Endothelial cell of umbilical vein (primary cell): ENCODE results near the gene PLPPR5. TPM values are rescaled to one million over a fixed set of nuclear protein-coding genes. Genes with fewer than 3 reads are reported as not detected.

ENCODE experiments used
- BruUV-seq: library from RNA; stranded (reverse); fragments of 400-500 nt; replicated peaks from 2 replicates; lab custom pipeline; 2021; lab: Mats Ljungman, UMichigan
- CTCF ChIA-PET: fragments of 300-600, 350-600 bp; sonication (Branson Sonifier 250); formaldehyde crosslinking; loops from one replicate; lab custom pipeline; 2021; ENCODE audit warnings: antibody characterized with exemption, inconsistent platforms; lab: Charles Lee
- POLR2A ChIA-PET: fragments of 300-600, 350-600 bp; sonication (Branson Sonifier 250); formaldehyde crosslinking; loops from one replicate; lab custom pipeline; 2021; ENCODE audit warnings: antibody characterized with exemption, inconsistent platforms; lab: Charles Lee
- DNase-seq: peaks from one replicate; pipeline ENCODE4 v3.0.0-alpha.2; 2011; ENCODE audit warnings: low read depth, low spot score
- FAIRE-seq: peaks from 2 replicates; lab custom pipeline; 2011; peaks lifted over from hg19 to GRCh38; lab: Jason Lieb, UNC
- H2AFZ ChIP-seq: 2 replicates; pipeline ENCODE4 v1.6.0; 2012; ENCODE audit warnings: low read depth, low read length, control low read depth, inconsistent platforms
- H3K27ac ChIP-seq: 2 replicates; pipeline ENCODE4 v1.5.1; 2011; ENCODE audit warnings: low read depth, mild to moderate bottlenecking, control low read depth, low read length, moderate library complexity; ENCODE audit not compliant: insufficient read depth
- H3K27me3 ChIP-seq, 2 experiments: 2 replicates each; pipeline versions ENCODE4 v1.6.0 to v1.6.1; 2011; ENCODE audit warnings: low read length in 2 of 2, mixed read lengths in 1 of 2; ENCODE audit not compliant: control insufficient read depth in 2 of 2, insufficient read depth in 2 of 2
- H3K36me3 ChIP-seq, 2 experiments: 2 replicates in 1 of 2; 3 replicates in 1 of 2; pipeline ENCODE4 v1.5.1; 2011; ENCODE audit warnings: low read length in 2 of 2, mild to moderate bottlenecking in 1 of 2, moderate library complexity in 1 of 2; ENCODE audit not compliant: control insufficient read depth in 2 of 2, insufficient read depth in 2 of 2; ENCODE audit errors: extremely low read depth in 1 of 2
- H3K4me1 ChIP-seq: 3 replicates; pipeline ENCODE4 v1.5.1; 2011; ENCODE audit warnings: mild to moderate bottlenecking, low read length; ENCODE audit not compliant: control insufficient read depth, insufficient read depth; ENCODE audit errors: extremely low read depth
- H3K4me2 ChIP-seq: 2 replicates; pipeline ENCODE4 v1.6.1; 2011; ENCODE audit warnings: low read length, control low read depth, mixed read lengths; ENCODE audit not compliant: insufficient read depth
- H3K4me3 ChIP-seq, 3 experiments: fragments of 200-600 bp in 1 of 3; sonication (generic), shearing (Covaris generic) in 1 of 3; replicated peaks in 1 of 3; 2 replicates each; pipeline ENCODE4 v1.5.1; 2011 to 2016; ENCODE audit warnings: control low read depth in 3 of 3, low read length in 3 of 3, mild to moderate bottlenecking in 2 of 3, inconsistent platforms in 1 of 3, low read depth in 1 of 3, moderate library complexity in 1 of 3; ENCODE audit not compliant: insufficient read depth in 1 of 3
- H3K79me2 ChIP-seq: 2 replicates; pipeline ENCODE4 v1.6.0; 2012; ENCODE audit warnings: low read length, inconsistent platforms; ENCODE audit not compliant: control insufficient read depth, insufficient read depth
- H3K9ac ChIP-seq: replicated peaks from 2 replicates; pipeline ENCODE3; 2011; ENCODE audit warnings: low read length, control low read depth; ENCODE audit not compliant: insufficient read depth; ENCODE audit errors: extremely low read depth
- H3K9me1 ChIP-seq: replicated peaks from 3 replicates; pipeline ENCODE4 v1.6.0; 2011; ENCODE audit warnings: mild to moderate bottlenecking, low read length; ENCODE audit not compliant: control insufficient read depth, insufficient read depth; ENCODE audit errors: extremely low read depth
- H3K9me3 ChIP-seq: replicated peaks from 2 replicates; pipeline ENCODE4 v1.5.1; 2012; ENCODE audit warnings: low read length, inconsistent platforms; ENCODE audit not compliant: control insufficient read depth, insufficient read depth
- H4K20me1 ChIP-seq: replicated peaks from 2 replicates; pipeline ENCODE3; 2011; ENCODE audit warnings: mild to moderate bottlenecking, low read length; ENCODE audit not compliant: control insufficient read depth, insufficient read depth; ENCODE audit errors: extremely low read depth
- CTCF ChIP-seq, 2 donors: IDR thresholded peaks; 1 replicate in 1 of 2; 2 replicates in 1 of 2; pipeline ENCODE4 v1.5.1; 2011; ENCODE audit warnings: low read length in 2 of 2, mild to moderate bottlenecking in 2 of 2, moderate library complexity in 2 of 2, control low read depth in 1 of 2, inconsistent platforms in 1 of 2, low read depth in 1 of 2; ENCODE audit not compliant: insufficient read depth in 1 of 2; ENCODE audit errors: extremely low read depth in 1 of 2
- EZH2 ChIP-seq: IDR thresholded peaks from 2 replicates; pipeline ENCODE4 v1.6.1; 2012; ENCODE audit warnings: borderline replicate concordance, low read depth, mild to moderate bottlenecking, moderate library complexity, low read length, inconsistent platforms; ENCODE audit not compliant: severe bottlenecking
- FOS ChIP-seq: IDR thresholded peaks from 2 replicates; pipeline ENCODE4 v1.6.1; 2011; ENCODE audit warnings: mild to moderate bottlenecking, low read length, moderate library complexity, borderline replicate concordance; ENCODE audit not compliant: insufficient read depth
- GATA2 ChIP-seq: IDR thresholded peaks from 2 replicates; pipeline ENCODE4 v1.7.0; 2011; ENCODE audit warnings: low read depth, mild to moderate bottlenecking, moderate library complexity, mixed read lengths, low read length; ENCODE audit not compliant: insufficient read length, insufficient read depth
- JUN ChIP-seq: IDR thresholded peaks from 2 replicates; pipeline ENCODE4 v1.6.1; 2011; ENCODE audit warnings: borderline replicate concordance, low read depth; ENCODE audit not compliant: insufficient read length, insufficient read depth
- MAX ChIP-seq: IDR thresholded peaks from 2 replicates; pipeline ENCODE4 v1.6.1; 2011; ENCODE audit not compliant: insufficient read depth, insufficient read length
- MYC ChIP-seq: IDR thresholded peaks from one replicate; pipeline ENCODE4 v1.6.1; 2011; ENCODE audit warnings: mild to moderate bottlenecking, low read depth, low read length
- POLR2A ChIP-seq: IDR thresholded peaks from 2 replicates; pipeline ENCODE4 v1.6.1; 2012; ENCODE audit warnings: low read depth, mild to moderate bottlenecking, control low read depth, low read length
- POLR2AphosphoS5 ChIP-seq: IDR thresholded peaks from 2 replicates; pipeline ENCODE4 v1.6.1; 2012; ENCODE audit warnings: low read depth, mild to moderate bottlenecking, control low read depth, low read length, moderate library complexity; ENCODE audit not compliant: insufficient read depth
- dilution Hi-C: fragments of 300-500 bp; cut with MboI; formaldehyde crosslinking; loops from one replicate; pipeline ENCODE4 v1.15.0; 2019; ENCODE audit warnings: low sequenced_read_pairs; ENCODE audit not compliant: extremely low pct_ligation_motif_present
- intact Hi-C: fragments of 100-400 bp; cut with micrococcal nuclease; formaldehyde crosslinking; loops from one replicate; pipeline ENCODE4 v1.10.0; 2022
- polyA plus RNA-seq, 4 experiments: library from polyadenylated mRNA; depleted of rRNA in 3 of 4; stranded (reverse) in 3 of 4; unstranded in 1 of 4; fragments of >200 nt; gene quantifications; 2 replicates each; pipeline versions ENCODE4 v1.2.1 to v1.2.3, GENCODE V29; 2011 to 2012; ENCODE audit warnings: missing spikeins in 1 of 4
- total RNA-seq: library from RNA; stranded (reverse); gene quantifications from 2 replicates; pipeline ENCODE4 v1.2.3, GENCODE V29; 2021

The PLPPR5 gene
- total and polyA plus RNA-seq, 2 donors (not counting 3 experiments of a cell fraction or from before 2014, with no cell fraction given): not detected

GRCh38 chr1:98904684-98905083 lies 100.0 kb downstream of the PLPPR5 start:
- Histone ChIP-seq H3K4me3 (no peak overlapping the region), H3K9me3 (no peaks in the 10 kb centered on the region), H3K9me1 (no peaks in the 10 kb centered on the region), H3K9ac (no peak overlapping the region), H3K4me1 (peaks cover 49% of the 10 kb centered on the region), H3K27ac (peak overlapping the region; percentile 25), H2AFZ (peak overlapping the region; percentile 71), H3K36me3 (no peaks in the 10 kb centered on the region), H3K27me3 (no peaks in the 10 kb centered on the region), H3K79me2 (no peaks in the 10 kb centered on the region), H4K20me1 (no peaks in the 10 kb centered on the region), H3K4me2 (no peak overlapping the region)
- DNase-seq: peak; percentile 8
- BruUV-seq: no TSS peak
- intact Hi-C loops (loop anchor here (5.0 to 10.0 kb wide), 3 partner anchors 240 to 820 kb away; partner anchors contain the start of gene SNX7), dilution Hi-C loops (no loop called here)
- TF ChIP-seq CTCF (IDR thresholded peaks at IDR 0.05; ENCODE audit: extremely low read depth in 1 of 2, insufficient read depth in 1 of 2, low read depth in 1 of 2, low read length in 2 of 2) (no peak), MYC (no peak), EZH2 (no peak), POLR2AphosphoS5 (no peak), POLR2A (no peak), MAX (no peak), GATA2 (no peak), FOS (no peak), JUN (no peak)
- ChIA-PET CTCF (no interaction called here), POLR2A (no interaction called here)
- FAIRE-seq: no peak
